ENCODE results near the gene RSRC1. TPM values are rescaled to one million over a fixed set of nuclear protein-coding genes. Genes with fewer than 3 reads are reported as not detected.

RSRC1 gene
- total and polyA plus RNA-seq, 2 of the 8 experiments (the other 6 are each of a cell fraction or from before 2014, with no cell fraction given): 2.0 to 27.9 TPM

GRCh38 chr3:158352551-158352950, 242.7 kb downstream of the RSRC1 start (continued):
- TF ChIP-seq, protein P1, sequence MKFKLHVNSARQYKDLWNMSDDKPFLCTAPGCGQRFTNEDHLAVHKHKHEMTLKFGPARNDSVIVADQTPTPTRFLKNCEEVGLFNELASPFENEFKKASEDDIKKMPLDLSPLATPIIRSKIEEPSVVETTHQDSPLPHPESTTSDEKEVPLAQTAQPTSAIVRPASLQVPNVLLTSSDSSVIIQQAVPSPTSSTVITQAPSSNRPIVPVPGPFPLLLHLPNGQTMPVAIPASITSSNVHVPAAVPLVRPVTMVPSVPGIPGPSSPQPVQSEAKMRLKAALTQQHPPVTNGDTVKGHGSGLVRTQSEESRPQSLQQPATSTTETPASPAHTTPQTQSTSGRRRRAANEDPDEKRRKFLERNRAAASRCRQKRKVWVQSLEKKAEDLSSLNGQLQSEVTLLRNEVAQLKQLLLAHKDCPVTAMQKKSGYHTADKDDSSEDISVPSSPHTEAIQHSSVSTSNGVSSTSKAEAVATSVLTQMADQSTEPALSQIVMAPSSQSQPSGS (IDR thresholded peaks at IDR 0.05; ENCODE audit: low read length): no peak
- no peak for TF ChIP-seq RAD21 (IDR thresholded peaks at IDR 0.05 in 1 of 2, conservative IDR thresholded peaks at IDR 0.05 in 1 of 2; ENCODE audit: low read depth in 2 of 2, low read length in 2 of 2)
- TF ChIP-seq TBP (IDR thresholded peaks at IDR 0.05; ENCODE audit: low read depth, low read length): no peak
- no peak for TF ChIP-seq RFX5 (IDR thresholded peaks at IDR 0.05; ENCODE audit: borderline replicate concordance, low read depth, low read length)

All from H1 (cell line).